ENCODE data around the gene PRKN. TPM values are rescaled to one million over a fixed set of nuclear protein-coding genes. Genes with fewer than 3 reads are reported as not detected.

Gene PRKN
- total RNA-seq, 2 donors from 2014 or later: 8.3 to 8.4 TPM

- H3K9me3 ChIP-seq (ENCODE audit: control insufficient read depth, low read length, poor library complexity, severe bottlenecking): no peaks in the 10 kb centered on the region
- DNase-seq: no peak
- Mint-ChIP-seq H3K4me1 (no peaks in the 10 kb centered on the region), H3K4me3 (no peak overlapping the region), H3K36me3 (ENCODE audit: low read depth) (no peaks in the 10 kb centered on the region), H3K27ac (no peak overlapping the region), H3K27me3 (no peaks in the 10 kb centered on the region)
- no peak for ATAC-seq
Measured at GRCh38 chr6:161956082-161956481, 771.5 kb downstream of the PRKN start.

GRCh38 chr6:161954699-161955276 is 772.8 kb downstream of the PRKN start:
- Mint-ChIP-seq H3K27me3 (no peaks in the 10 kb centered on the region), H3K36me3 (ENCODE audit: low read depth) (no peaks in the 10 kb centered on the region), H3K27ac (no peak overlapping the region), H3K4me1 (no peaks in the 10 kb centered on the region), H3K4me3 (no peak overlapping the region)
- ATAC-seq: no peak
- no peaks in the 10 kb centered on the region for H3K9me3 ChIP-seq (ENCODE audit: control insufficient read depth, low read length, poor library complexity, severe bottlenecking)
- no peak for DNase-seq

- no peak overlapping the region for H3K27ac Mint-ChIP-seq
- no peak overlapping the region for H3K4me3 Mint-ChIP-seq
- no peaks in the 10 kb centered on the region for H3K4me1 Mint-ChIP-seq
- DNase-seq (no peak), ATAC-seq (no peak)
- no peaks in the 10 kb centered on the region for H3K36me3 Mint-ChIP-seq (ENCODE audit: low read depth)
- no peaks in the 10 kb centered on the region for H3K9me3 ChIP-seq (ENCODE audit: control insufficient read depth, low read length, poor library complexity, severe bottlenecking)
- H3K27me3 Mint-ChIP-seq: no peaks in the 10 kb centered on the region
Measured at GRCh38 chr6:161954077-161954476, 773.5 kb downstream of the PRKN start.

- no peaks in the 10 kb centered on the region for H3K9me3 ChIP-seq (ENCODE audit: control insufficient read depth, low read length, poor library complexity, severe bottlenecking)
- ATAC-seq: no peak
- Mint-ChIP-seq H3K36me3 (ENCODE audit: low read depth) (no peaks in the 10 kb centered on the region), H3K4me1 (no peaks in the 10 kb centered on the region), H3K27me3 (no peaks in the 10 kb centered on the region), H3K27ac (no peak overlapping the region), H3K4me3 (no peak overlapping the region)
- DNase-seq: no peak
Measured at GRCh38 chr6:161951126-161951525, 776.4 kb downstream of the PRKN start.

- no peaks in the 10 kb centered on the region for H3K4me1 Mint-ChIP-seq
- ATAC-seq: no peak
- no peak overlapping the region for H3K27ac Mint-ChIP-seq
Measured at GRCh38 chr6:161949531-161949930, 778.0 kb downstream of the PRKN start.

GRCh38 chr6:161948462-161948861 is 779.1 kb downstream of the PRKN start:
- Mint-ChIP-seq H3K4me1 (no peaks in the 10 kb centered on the region), H3K4me3 (no peak overlapping the region), H3K36me3 (ENCODE audit: low read depth) (no peaks in the 10 kb centered on the region)

More at GRCh38 chr6:161949531-161949930, 778.0 kb downstream of the PRKN start:
- DNase-seq: no peak
- no peaks in the 10 kb centered on the region for H3K27me3 Mint-ChIP-seq
- no peaks in the 10 kb centered on the region for H3K9me3 ChIP-seq (ENCODE audit: control insufficient read depth, low read length, poor library complexity, severe bottlenecking)
- H3K4me3 Mint-ChIP-seq: no peak overlapping the region
- H3K36me3 Mint-ChIP-seq (ENCODE audit: low read depth): no peaks in the 10 kb centered on the region

GRCh38 chr6:161947371-161947770 is 780.2 kb downstream of the PRKN start:
- no peaks in the 10 kb centered on the region for H3K4me1 Mint-ChIP-seq
- DNase-seq (no peak), ATAC-seq (no peak)
- no peaks in the 10 kb centered on the region for H3K27me3 Mint-ChIP-seq
- no peaks in the 10 kb centered on the region for H3K36me3 Mint-ChIP-seq (ENCODE audit: low read depth)
- no peak overlapping the region for H3K4me3 Mint-ChIP-seq
- no peak overlapping the region for H3K27ac Mint-ChIP-seq
- H3K9me3 ChIP-seq (ENCODE audit: control insufficient read depth, low read length, poor library complexity, severe bottlenecking): no peaks in the 10 kb centered on the region

More at GRCh38 chr6:161948462-161948861, 779.1 kb downstream of the PRKN start:
- no peak for ATAC-seq
- no peaks in the 10 kb centered on the region for H3K9me3 ChIP-seq (ENCODE audit: control insufficient read depth, low read length, poor library complexity, severe bottlenecking)
- DNase-seq: no peak
- Mint-ChIP-seq H3K27ac (no peak overlapping the region), H3K27me3 (no peaks in the 10 kb centered on the region)

- no peaks in the 10 kb centered on the region for H3K4me1 Mint-ChIP-seq
- DNase-seq (no peak), ATAC-seq (no peak)
- no peaks in the 10 kb centered on the region for H3K36me3 Mint-ChIP-seq (ENCODE audit: low read depth)
- no peaks in the 10 kb centered on the region for H3K9me3 ChIP-seq (ENCODE audit: control insufficient read depth, low read length, poor library complexity, severe bottlenecking)
- no peaks in the 10 kb centered on the region for H3K27me3 Mint-ChIP-seq
- no peak overlapping the region for H3K4me3 Mint-ChIP-seq
- no peak overlapping the region for H3K27ac Mint-ChIP-seq
Measured at GRCh38 chr6:161946461-161946860, 781.1 kb downstream of the PRKN start.

- no peak overlapping the region for H3K27ac Mint-ChIP-seq
- H3K9me3 ChIP-seq (ENCODE audit: control insufficient read depth, low read length, poor library complexity, severe bottlenecking): no peaks in the 10 kb centered on the region
- no peaks in the 10 kb centered on the region for H3K4me1 Mint-ChIP-seq
- no peak overlapping the region for H3K4me3 Mint-ChIP-seq
- no peaks in the 10 kb centered on the region for H3K36me3 Mint-ChIP-seq (ENCODE audit: low read depth)
- H3K27me3 Mint-ChIP-seq: no peaks in the 10 kb centered on the region
- ATAC-seq (no peak), DNase-seq (no peak)
Measured at GRCh38 chr6:161943561-161943960, 784.0 kb downstream of the PRKN start.

- DNase-seq (no peak), ATAC-seq (no peak)
- H3K9me3 ChIP-seq (ENCODE audit: control insufficient read depth, low read length, poor library complexity, severe bottlenecking): no peaks in the 10 kb centered on the region
- no peak overlapping the region for H3K4me3 Mint-ChIP-seq
- H3K4me1 Mint-ChIP-seq: no peaks in the 10 kb centered on the region
- no peak overlapping the region for H3K27ac Mint-ChIP-seq
- no peaks in the 10 kb centered on the region for H3K36me3 Mint-ChIP-seq (ENCODE audit: low read depth)
- no peaks in the 10 kb centered on the region for H3K27me3 Mint-ChIP-seq
Measured at GRCh38 chr6:161941565-161941964, 786.0 kb downstream of the PRKN start.

GRCh38 chr6:161940519-161940918 is 787.0 kb downstream of the PRKN start:
- H3K9me3 ChIP-seq (ENCODE audit: control insufficient read depth, low read length, poor library complexity, severe bottlenecking): no peaks in the 10 kb centered on the region
- H3K36me3 Mint-ChIP-seq (ENCODE audit: low read depth): no peaks in the 10 kb centered on the region
- ATAC-seq: no peak
- no peaks in the 10 kb centered on the region for H3K4me1 Mint-ChIP-seq
- H3K27ac Mint-ChIP-seq: no peak overlapping the region
- no peaks in the 10 kb centered on the region for H3K27me3 Mint-ChIP-seq
- no peak for DNase-seq
- H3K4me3 Mint-ChIP-seq: no peak overlapping the region

GRCh38 chr6:161926324-161926723 is 801.2 kb downstream of the PRKN start:
- ATAC-seq: no peak
- Mint-ChIP-seq H3K4me3 (no peak overlapping the region), H3K4me1 (no peaks in the 10 kb centered on the region), H3K27ac (no peak overlapping the region), H3K27me3 (no peaks in the 10 kb centered on the region), H3K36me3 (ENCODE audit: low read depth) (no peaks in the 10 kb centered on the region)
- H3K9me3 ChIP-seq (ENCODE audit: control insufficient read depth, low read length, poor library complexity, severe bottlenecking): peaks cover 3% of the 10 kb centered on the region
- no peak for DNase-seq

- peaks cover 3% of the 10 kb centered on the region for H3K9me3 ChIP-seq (ENCODE audit: control insufficient read depth, low read length, poor library complexity, severe bottlenecking)
- H3K4me1 Mint-ChIP-seq: no peaks in the 10 kb centered on the region
- DNase-seq (no peak), ATAC-seq (no peak)
- no peak overlapping the region for H3K27ac Mint-ChIP-seq
- H3K27me3 Mint-ChIP-seq: no peaks in the 10 kb centered on the region
- H3K4me3 Mint-ChIP-seq: no peak overlapping the region
- H3K36me3 Mint-ChIP-seq (ENCODE audit: low read depth): no peaks in the 10 kb centered on the region
Measured at GRCh38 chr6:161924516-161925116, 803.0 kb downstream of the PRKN start.

- ATAC-seq: no peak
- no peak for DNase-seq
- Mint-ChIP-seq H3K36me3 (ENCODE audit: low read depth) (no peaks in the 10 kb centered on the region), H3K27ac (no peak overlapping the region), H3K4me1 (no peaks in the 10 kb centered on the region), H3K27me3 (no peaks in the 10 kb centered on the region), H3K4me3 (no peak overlapping the region)
- peaks cover 3% of the 10 kb centered on the region for H3K9me3 ChIP-seq (ENCODE audit: control insufficient read depth, low read length, poor library complexity, severe bottlenecking)
Measured at GRCh38 chr6:161922631-161923119, 804.9 kb downstream of the PRKN start.

Measured in T-helper 17 cell (primary cell).